ENCODE results near the gene SORCS2. TPM values are rescaled to one million over a fixed set of nuclear protein-coding genes. Genes with fewer than 3 reads are reported as not detected.

Gene SORCS2
- total RNA-seq, 1 experiment from 2014 or later = 0.06 TPM

DNA sequence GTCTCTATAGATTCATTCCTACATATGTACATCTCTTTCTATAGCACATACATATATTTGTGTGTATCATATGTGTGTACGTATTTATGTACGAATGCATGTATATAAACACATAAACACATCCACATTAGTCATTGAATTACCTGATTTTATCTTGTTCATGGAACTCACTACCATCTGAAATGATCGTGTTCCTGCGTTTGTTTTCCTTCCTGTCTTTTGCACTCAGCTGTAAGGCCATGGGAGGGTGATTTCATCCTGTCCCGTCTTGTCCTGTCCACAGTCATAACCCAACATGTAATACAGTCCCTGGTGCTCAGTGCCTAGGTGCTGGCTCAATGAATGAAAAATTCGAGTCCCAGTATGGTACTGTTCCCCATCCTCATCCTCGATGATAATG, 434.2 kb downstream of the SORCS2 start:
- Histone ChIP-seq H3K27me3 (replicated peaks; ENCODE audit: insufficient read depth, low read depth, low read length, poor library complexity) (peaks cover 47% of the 10 kb centered on the region), H3K4me3 (ENCODE audit: low read depth, low read length, poor library complexity, severe bottlenecking) (no peak overlapping the region), H3K27ac (ENCODE audit: low read depth, low read length, poor library complexity, severe bottlenecking) (no peak overlapping the region), H3K4me1 (ENCODE audit: insufficient read depth, low read length, poor library complexity, severe bottlenecking) (no peaks in the 10 kb centered on the region), H3K9me3 (ENCODE audit: low read depth, low read length, poor library complexity, severe bottlenecking) (no peaks in the 10 kb centered on the region), H3K36me3 (ENCODE audit: insufficient read depth, low read length, poor library complexity, severe bottlenecking) (no peaks in the 10 kb centered on the region)
- no peak for TF ChIP-seq EZH2 (IDR thresholded peaks at IDR 0.05; ENCODE audit: borderline replicate concordance, low read depth, low read length, poor library complexity, severe bottlenecking)
- TF ChIP-seq, protein P1, sequence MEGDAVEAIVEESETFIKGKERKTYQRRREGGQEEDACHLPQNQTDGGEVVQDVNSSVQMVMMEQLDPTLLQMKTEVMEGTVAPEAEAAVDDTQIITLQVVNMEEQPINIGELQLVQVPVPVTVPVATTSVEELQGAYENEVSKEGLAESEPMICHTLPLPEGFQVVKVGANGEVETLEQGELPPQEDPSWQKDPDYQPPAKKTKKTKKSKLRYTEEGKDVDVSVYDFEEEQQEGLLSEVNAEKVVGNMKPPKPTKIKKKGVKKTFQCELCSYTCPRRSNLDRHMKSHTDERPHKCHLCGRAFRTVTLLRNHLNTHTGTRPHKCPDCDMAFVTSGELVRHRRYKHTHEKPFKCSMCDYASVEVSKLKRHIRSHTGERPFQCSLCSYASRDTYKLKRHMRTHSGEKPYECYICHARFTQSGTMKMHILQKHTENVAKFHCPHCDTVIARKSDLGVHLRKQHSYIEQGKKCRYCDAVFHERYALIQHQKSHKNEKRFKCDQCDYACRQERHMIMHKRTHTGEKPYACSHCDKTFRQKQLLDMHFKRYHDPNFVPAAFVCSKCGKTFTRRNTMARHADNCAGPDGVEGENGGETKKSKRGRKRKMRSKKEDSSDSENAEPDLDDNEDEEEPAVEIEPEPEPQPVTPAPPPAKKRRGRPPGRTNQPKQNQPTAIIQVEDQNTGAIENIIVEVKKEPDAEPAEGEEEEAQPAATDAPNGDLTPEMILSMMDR (conservative IDR thresholded peaks at IDR 0.05; ENCODE audit: low read depth, low read length) = no peak
- CTCF ChIA-PET = no interaction called here
- DNase-seq (ENCODE audit: low spot score) = no peak
- POLR2A ChIA-PET (ENCODE audit: low non-redundant PET) = no interaction called here
- BruUV-seq (replicated peaks) = no TSS peak
- intact Hi-C loops (cut with micrococcal nuclease; ENCODE audit: unreplicated experiment) = no loop called here

DNA sequence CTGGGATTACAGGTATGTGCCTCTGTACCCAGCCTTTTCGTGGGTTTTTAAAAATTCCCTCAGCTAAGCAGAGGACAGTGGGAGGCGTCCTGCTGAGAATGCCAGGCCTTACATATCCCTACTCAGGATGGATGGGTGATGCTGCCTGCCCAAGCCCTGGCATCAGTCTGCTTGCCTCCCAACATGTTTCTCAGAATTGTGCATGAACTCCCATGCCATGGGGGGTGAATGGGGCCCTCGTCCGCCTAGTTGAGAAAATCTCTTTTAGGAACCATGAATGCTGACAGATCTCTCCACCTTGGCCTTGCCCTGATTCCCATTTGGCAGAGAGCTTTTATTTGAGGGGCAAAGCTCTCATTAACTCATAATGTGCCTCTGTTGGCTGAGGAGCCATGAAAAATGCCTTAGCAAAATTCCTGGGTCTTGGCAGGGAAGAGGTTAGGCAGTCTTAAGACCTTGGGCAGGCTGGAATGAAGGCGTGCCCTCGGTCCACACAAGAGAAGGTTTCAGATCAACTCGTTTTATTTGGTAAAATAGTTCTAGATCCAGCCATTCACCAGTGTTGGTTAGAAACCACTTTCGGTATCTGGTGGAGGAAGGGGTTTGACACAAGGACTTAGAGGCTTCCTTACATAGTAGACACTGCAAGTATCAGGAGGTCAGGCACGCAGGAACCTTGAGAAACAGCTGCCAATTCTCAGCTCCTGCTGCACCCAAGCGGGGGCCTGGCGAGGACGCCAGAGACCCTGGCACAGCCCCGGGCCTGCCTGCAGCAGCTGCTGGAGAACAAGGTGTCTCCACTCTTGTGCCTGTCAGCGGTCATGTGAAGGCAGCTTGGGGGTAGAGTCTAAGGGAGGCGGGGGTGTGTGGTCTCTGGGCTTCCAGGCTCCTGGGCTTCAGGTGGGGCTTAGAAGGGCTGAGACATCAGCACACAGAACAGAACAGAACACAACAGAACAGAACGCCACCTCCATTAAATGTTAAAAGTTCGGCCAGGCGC, 435.2 kb downstream of the SORCS2 start:
- no peak for DNase-seq (ENCODE audit: low spot score)
- H3K9me3 ChIP-seq (ENCODE audit: low read depth, low read length, poor library complexity, severe bottlenecking) = no peaks in the 10 kb centered on the region
- BruUV-seq (replicated peaks) = no TSS peak
- H3K4me3 ChIP-seq (ENCODE audit: low read depth, low read length, poor library complexity, severe bottlenecking) = no peak overlapping the region
- no peak overlapping the region for H3K27ac ChIP-seq (ENCODE audit: low read depth, low read length, poor library complexity, severe bottlenecking)
- H3K36me3 ChIP-seq (ENCODE audit: insufficient read depth, low read length, poor library complexity, severe bottlenecking) = no peaks in the 10 kb centered on the region
- POLR2A ChIA-PET (ENCODE audit: low non-redundant PET) = no interaction called here
- intact Hi-C loops (cut with micrococcal nuclease; ENCODE audit: unreplicated experiment) = no loop called here
- peaks cover 56% of the 10 kb centered on the region for H3K27me3 ChIP-seq (replicated peaks; ENCODE audit: insufficient read depth, low read depth, low read length, poor library complexity)
- TF ChIP-seq EZH2 (IDR thresholded peaks at IDR 0.05; ENCODE audit: borderline replicate concordance, low read depth, low read length, poor library complexity, severe bottlenecking) = no peak
- TF ChIP-seq, protein P1 (conservative IDR thresholded peaks at IDR 0.05; ENCODE audit: low read depth, low read length) = no peak
- no peaks in the 10 kb centered on the region for H3K4me1 ChIP-seq (ENCODE audit: insufficient read depth, low read length, poor library complexity, severe bottlenecking)
- CTCF ChIA-PET = no interaction called here

DNA sequence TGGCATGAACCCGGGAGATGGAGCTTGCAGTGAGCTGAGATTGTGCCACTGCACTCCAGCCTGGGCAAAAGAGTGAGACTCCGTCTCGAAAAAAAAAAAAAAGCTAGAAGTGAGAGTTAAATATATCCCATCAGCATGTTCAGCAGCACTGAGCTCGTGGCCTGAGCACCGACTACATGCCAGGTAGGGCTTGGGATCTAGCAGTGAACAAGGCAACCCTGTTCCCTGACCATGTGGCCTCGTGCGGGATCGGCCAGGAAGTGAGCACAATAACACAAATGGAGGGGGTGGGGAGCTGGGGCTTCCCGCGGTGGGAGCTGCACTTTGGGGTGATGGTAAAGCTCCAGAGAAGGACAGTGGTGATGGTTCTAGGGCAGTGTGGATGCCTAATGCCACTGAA, 436.1 kb downstream of the SORCS2 start:
- no peaks in the 10 kb centered on the region for H3K4me1 ChIP-seq (ENCODE audit: insufficient read depth, low read length, poor library complexity, severe bottlenecking)
- CTCF ChIA-PET = no interaction called here
- H3K36me3 ChIP-seq (ENCODE audit: insufficient read depth, low read length, poor library complexity, severe bottlenecking) = no peaks in the 10 kb centered on the region
- H3K4me3 ChIP-seq (ENCODE audit: low read depth, low read length, poor library complexity, severe bottlenecking) = no peak overlapping the region
- H3K9me3 ChIP-seq (ENCODE audit: low read depth, low read length, poor library complexity, severe bottlenecking) = no peaks in the 10 kb centered on the region
- no peak overlapping the region for H3K27ac ChIP-seq (ENCODE audit: low read depth, low read length, poor library complexity, severe bottlenecking)
- TF ChIP-seq, protein P1 (conservative IDR thresholded peaks at IDR 0.05; ENCODE audit: low read depth, low read length) = no peak
- TF ChIP-seq EZH2 (IDR thresholded peaks at IDR 0.05; ENCODE audit: borderline replicate concordance, low read depth, low read length, poor library complexity, severe bottlenecking) = no peak
- intact Hi-C loops (cut with micrococcal nuclease; ENCODE audit: unreplicated experiment) = no loop called here
- POLR2A ChIA-PET (ENCODE audit: low non-redundant PET) = interaction anchor here (0.7 kb wide), 1 partner anchor 293 kb away, joined by 6 read pairs; no protein-coding TSS in a partner anchor
- BruUV-seq (replicated peaks) = no TSS peak
- H3K27me3 ChIP-seq (replicated peaks; ENCODE audit: insufficient read depth, low read depth, low read length, poor library complexity) = peaks cover 56% of the 10 kb centered on the region
- no peak for DNase-seq (ENCODE audit: low spot score)

Data from A673 (cell line).